ENCODE results near the gene MSX1. TPM values are rescaled to one million over a fixed set of nuclear protein-coding genes. Genes with fewer than 3 reads are reported as not detected.

Gene MSX1
- polyA plus RNA-seq, 1 donor (not counting 4 experiments of a cell fraction or from before 2014, with no cell fraction given) = not detected

DNA sequence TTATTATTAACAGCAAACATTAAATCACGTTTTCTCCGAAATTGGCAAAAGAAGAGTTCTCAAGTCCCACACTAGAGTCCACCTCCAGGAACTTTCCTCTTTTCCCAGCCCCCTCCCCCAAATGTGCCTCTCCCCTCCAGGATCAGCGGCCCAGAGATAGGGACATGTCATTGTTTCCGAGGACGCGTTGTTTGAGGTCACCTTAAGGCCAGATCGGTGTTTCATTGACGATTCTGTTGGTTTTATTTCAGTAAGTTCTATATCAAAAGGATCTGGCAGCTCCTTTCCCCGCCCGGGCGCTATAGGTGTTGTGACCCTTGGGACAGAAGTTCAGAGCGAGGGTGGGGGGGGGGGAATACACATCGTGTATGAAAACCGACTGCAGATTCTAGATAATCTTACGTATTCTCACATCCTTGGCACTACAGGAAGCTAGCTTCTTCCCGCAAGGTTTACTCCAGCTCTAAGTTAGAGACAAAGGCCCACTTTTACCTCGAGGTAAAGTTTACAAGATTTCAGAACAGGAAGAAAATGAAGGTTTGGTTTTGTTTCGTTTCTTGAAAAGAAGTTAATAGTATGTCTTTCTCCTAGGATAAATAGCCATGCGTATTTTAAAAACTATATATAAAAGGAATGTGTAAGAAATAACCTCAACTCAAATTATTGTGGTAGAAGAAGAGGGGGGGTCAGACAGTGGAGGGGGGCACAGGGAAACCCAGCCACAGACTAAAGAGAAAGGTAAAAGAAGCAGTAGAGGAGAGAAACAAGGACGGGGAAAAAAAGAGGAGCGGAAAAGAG is 739 bp upstream of the MSX1 start:
- H3K36me3 ChIP-seq (ENCODE audit: control insufficient read depth in 2 of 2, extremely low read depth in 1 of 2, insufficient read depth in 2 of 2, low read length in 2 of 2) = no peaks in the 10 kb centered on the region
- H4K20me1 ChIP-seq (ENCODE audit: control insufficient read depth, extremely low read depth, insufficient read depth, low read length) = peaks cover 7% of the 10 kb centered on the region
- no peaks in the 10 kb centered on the region for H3K79me2 ChIP-seq (ENCODE audit: control insufficient read depth, insufficient read depth, low read length)
- H3K4me1 ChIP-seq (ENCODE audit: control insufficient read depth, extremely low read depth, insufficient read depth, low read length) = peaks cover 4% of the 10 kb centered on the region
- FAIRE-seq (no peak), DNase-seq (ENCODE audit: low read depth, low spot score) (no peak)
- H2AFZ ChIP-seq (ENCODE audit: control insufficient read depth, low read length) = no peak overlapping the region
- peaks cover 98% of the 10 kb centered on the region for H3K27me3 ChIP-seq (ENCODE audit: control insufficient read depth, extremely low read depth, insufficient read depth, low read length)
- TF ChIP-seq EZH2 (IDR thresholded peaks at IDR 0.05; ENCODE audit: low read length) = no peak
- TF ChIP-seq, protein P1, sequence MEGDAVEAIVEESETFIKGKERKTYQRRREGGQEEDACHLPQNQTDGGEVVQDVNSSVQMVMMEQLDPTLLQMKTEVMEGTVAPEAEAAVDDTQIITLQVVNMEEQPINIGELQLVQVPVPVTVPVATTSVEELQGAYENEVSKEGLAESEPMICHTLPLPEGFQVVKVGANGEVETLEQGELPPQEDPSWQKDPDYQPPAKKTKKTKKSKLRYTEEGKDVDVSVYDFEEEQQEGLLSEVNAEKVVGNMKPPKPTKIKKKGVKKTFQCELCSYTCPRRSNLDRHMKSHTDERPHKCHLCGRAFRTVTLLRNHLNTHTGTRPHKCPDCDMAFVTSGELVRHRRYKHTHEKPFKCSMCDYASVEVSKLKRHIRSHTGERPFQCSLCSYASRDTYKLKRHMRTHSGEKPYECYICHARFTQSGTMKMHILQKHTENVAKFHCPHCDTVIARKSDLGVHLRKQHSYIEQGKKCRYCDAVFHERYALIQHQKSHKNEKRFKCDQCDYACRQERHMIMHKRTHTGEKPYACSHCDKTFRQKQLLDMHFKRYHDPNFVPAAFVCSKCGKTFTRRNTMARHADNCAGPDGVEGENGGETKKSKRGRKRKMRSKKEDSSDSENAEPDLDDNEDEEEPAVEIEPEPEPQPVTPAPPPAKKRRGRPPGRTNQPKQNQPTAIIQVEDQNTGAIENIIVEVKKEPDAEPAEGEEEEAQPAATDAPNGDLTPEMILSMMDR (optimal IDR thresholded peaks at IDR 0.05 in 1 of 3, IDR thresholded peaks at IDR 0.05 in 1 of 3, conservative IDR thresholded peaks at IDR 0.05 in 1 of 3; ENCODE audit: extremely low read depth in 1 of 3, insufficient read depth in 2 of 3, low read length in 3 of 3) = no peak
- H3K9me3 ChIP-seq (ENCODE audit: control insufficient read depth, low read depth, low read length) = no peaks in the 10 kb centered on the region
- no peak overlapping the region for H3K9ac ChIP-seq (ENCODE audit: control insufficient read depth, extremely low read depth, insufficient read depth, low read length)
- H3K4me3 ChIP-seq (ENCODE audit: control insufficient read depth in 2 of 3, extremely low read depth in 1 of 3, insufficient read depth in 2 of 3, low read depth in 1 of 3, low read length in 3 of 3) = peak overlapping the region in 2 of 3 experiments; percentile 12 to 38
- dilution Hi-C loops (cut with MboI; ENCODE audit: extremely low pct_ligation_motif_present, low sequenced_read_pairs) = no loop called here
- peak overlapping the region; percentile 64 for H3K4me2 ChIP-seq (ENCODE audit: control insufficient read depth, extremely low read depth, insufficient read depth, low read depth, low read length)
- H3K9me1 ChIP-seq (ENCODE audit: control insufficient read depth, extremely low read depth, insufficient read depth, low read length) = no peaks in the 10 kb centered on the region
- no peak overlapping the region for H3K27ac ChIP-seq (ENCODE audit: control insufficient read depth, insufficient read depth, low read length)

DNA sequence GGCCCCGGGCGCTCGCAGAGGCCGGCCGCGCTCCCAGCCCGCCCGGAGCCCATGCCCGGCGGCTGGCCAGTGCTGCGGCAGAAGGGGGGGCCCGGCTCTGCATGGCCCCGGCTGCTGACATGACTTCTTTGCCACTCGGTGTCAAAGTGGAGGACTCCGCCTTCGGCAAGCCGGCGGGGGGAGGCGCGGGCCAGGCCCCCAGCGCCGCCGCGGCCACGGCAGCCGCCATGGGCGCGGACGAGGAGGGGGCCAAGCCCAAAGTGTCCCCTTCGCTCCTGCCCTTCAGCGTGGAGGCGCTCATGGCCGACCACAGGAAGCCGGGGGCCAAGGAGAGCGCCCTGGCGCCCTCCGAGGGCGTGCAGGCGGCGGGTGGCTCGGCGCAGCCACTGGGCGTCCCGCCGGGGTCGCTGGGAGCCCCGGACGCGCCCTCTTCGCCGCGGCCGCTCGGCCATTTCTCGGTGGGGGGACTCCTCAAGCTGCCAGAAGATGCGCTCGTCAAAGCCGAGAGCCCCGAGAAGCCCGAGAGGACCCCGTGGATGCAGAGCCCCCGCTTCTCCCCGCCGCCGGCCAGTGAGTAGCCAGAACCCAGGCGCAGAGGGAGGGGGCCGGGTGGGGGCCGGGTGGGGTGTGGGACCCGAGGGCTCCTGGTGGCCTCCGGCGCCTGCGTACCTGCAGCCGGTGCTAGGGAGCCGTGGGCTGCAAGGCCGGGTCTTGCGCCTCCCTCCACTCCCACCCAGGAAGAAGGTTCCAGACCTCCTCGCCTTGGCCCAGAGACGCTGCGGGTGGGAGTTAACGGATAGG is 534 bp downstream of the MSX1 start:
- Histone ChIP-seq H3K4me1 (ENCODE audit: control insufficient read depth, extremely low read depth, insufficient read depth, low read length) (peaks cover 4% of the 10 kb centered on the region), H3K27ac (ENCODE audit: control insufficient read depth, insufficient read depth, low read length) (no peak overlapping the region), H3K9me1 (ENCODE audit: control insufficient read depth, extremely low read depth, insufficient read depth, low read length) (no peaks in the 10 kb centered on the region), H3K9me3 (ENCODE audit: control insufficient read depth, low read depth, low read length) (no peaks in the 10 kb centered on the region), H3K4me2 (ENCODE audit: control insufficient read depth, extremely low read depth, insufficient read depth, low read depth, low read length) (peak overlapping the region; percentile 65), H3K27me3 (ENCODE audit: control insufficient read depth, extremely low read depth, insufficient read depth, low read length) (peaks cover 98% of the 10 kb centered on the region), H3K4me3 (ENCODE audit: control insufficient read depth in 2 of 3, extremely low read depth in 1 of 3, insufficient read depth in 2 of 3, low read depth in 1 of 3, low read length in 3 of 3) (peak overlapping the region; percentile 10 to 52 (median 48)), H3K36me3 (ENCODE audit: control insufficient read depth in 2 of 2, extremely low read depth in 1 of 2, insufficient read depth in 2 of 2, low read length in 2 of 2) (no peaks in the 10 kb centered on the region), H4K20me1 (ENCODE audit: control insufficient read depth, extremely low read depth, insufficient read depth, low read length) (peaks cover 7% of the 10 kb centered on the region), H3K79me2 (ENCODE audit: control insufficient read depth, insufficient read depth, low read length) (no peaks in the 10 kb centered on the region), H2AFZ (ENCODE audit: control insufficient read depth, low read length) (no peak overlapping the region), H3K9ac (ENCODE audit: control insufficient read depth, extremely low read depth, insufficient read depth, low read length) (no peak overlapping the region)
- dilution Hi-C loops (cut with MboI; ENCODE audit: extremely low pct_ligation_motif_present, low sequenced_read_pairs) = no loop called here
- TF ChIP-seq, protein P1 (optimal IDR thresholded peaks at IDR 0.05 in 1 of 3, IDR thresholded peaks at IDR 0.05 in 1 of 3, conservative IDR thresholded peaks at IDR 0.05 in 1 of 3; ENCODE audit: extremely low read depth in 1 of 3, insufficient read depth in 2 of 3, low read length in 3 of 3) = no peak
- TF ChIP-seq EZH2 (IDR thresholded peaks at IDR 0.05; ENCODE audit: low read length) = peak; percentile 88
- FAIRE-seq (no peak), DNase-seq (ENCODE audit: low read depth, low spot score) (no peak)
